ENCODE measurements around the gene SNIP1.
"Not testable (repeated sequence)": the region's sequence is repeated elsewhere in the genome, so short reads cannot be mapped to it uniquely, and the experiment has no call there.

Gene SNIP1

GRCh38 chr1:37559080-37559479, 5.0 kb upstream of the SNIP1 start:
- DNase-seq (ENCODE audit: low spot score): no peak

- no peak for DNase-seq (ENCODE audit: low spot score)
Observed at GRCh38 chr1:37558411-37558810, 4.3 kb upstream of the SNIP1 start.

DNA sequence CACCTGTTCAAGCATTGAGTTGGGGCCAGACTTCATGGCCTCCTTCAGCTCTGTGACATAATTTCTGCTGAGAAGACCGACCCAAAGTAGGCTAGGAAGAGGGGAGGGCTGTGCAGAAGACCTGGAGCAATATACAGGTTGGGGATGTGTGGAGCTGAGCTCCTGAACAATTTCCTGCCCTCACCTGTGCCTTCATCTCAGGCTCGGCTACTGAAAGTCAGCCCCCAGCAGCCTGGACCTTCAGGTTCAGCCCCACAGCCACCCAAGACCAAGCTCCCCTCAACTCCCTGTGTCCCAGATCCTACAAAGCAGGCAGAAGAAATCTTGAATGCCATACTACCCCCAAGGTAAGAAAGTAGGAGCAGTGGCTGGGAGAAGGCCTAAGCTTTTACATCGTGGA, 3.3 kb upstream of the SNIP1 start:
- DNase-seq (ENCODE audit: low spot score): no peak

- peak; percentile 94 for DNase-seq (ENCODE audit: low spot score)
Observed at GRCh38 chr1:37556712-37557196, 2.7 kb upstream of the SNIP1 start, which contains the start of gene DNALI1. Gene DNALI1 (plus strand): TSS chr1:37556940. CDS start chr1:37556995, 55 bp downstream.

DNA sequence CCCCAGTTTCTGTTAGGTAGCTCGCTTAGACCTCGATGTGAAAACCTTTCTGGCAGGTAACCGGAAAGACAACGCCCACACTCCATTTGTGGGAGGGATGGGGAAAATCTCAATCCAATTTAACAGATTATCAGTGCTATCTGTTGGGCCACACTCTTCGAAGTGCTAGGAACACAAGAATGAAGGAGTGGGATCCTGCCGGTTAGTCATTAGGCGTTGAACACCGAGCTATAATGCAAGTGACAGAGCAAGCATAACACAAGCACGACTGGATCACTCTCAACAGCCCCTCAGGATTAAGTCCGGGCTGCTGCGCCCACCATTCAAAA, 531 bp downstream of the SNIP1 start:
- no peak for DNase-seq (ENCODE audit: low spot score)

DNA sequence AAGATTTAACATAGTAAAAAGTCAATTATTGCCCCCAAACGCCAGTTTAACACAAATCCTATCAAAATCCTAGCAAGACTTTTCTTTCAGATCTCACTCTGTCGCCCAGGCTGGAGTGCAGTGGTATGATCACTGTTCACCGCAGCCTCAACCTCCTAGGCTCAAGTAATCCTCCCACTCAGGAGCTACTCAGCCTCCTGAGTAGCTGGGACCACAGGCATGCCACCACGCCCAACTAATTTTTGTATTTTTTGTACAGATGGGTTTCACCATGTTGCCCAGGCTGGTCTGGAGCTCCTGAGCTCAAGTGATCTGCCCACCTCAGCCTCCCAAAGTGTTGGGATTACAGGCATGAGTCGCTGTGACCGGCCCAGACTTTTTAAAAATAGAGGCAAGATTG, 4.8 kb downstream of the SNIP1 start:
- DNase-seq (ENCODE audit: low spot score): no peak

GRCh38 chr1:37545019-37545418, 9.1 kb downstream of the SNIP1 start:
- DNase-seq (ENCODE audit: low spot score): no peak

GRCh38 chr1:37544530-37544929, 9.6 kb downstream of the SNIP1 start:
- DNase-seq (ENCODE audit: low spot score): no peak

GRCh38 chr1:37540036-37540785, 13.9 kb downstream of the SNIP1 start:
- no peak for DNase-seq (ENCODE audit: low spot score)

DNA sequence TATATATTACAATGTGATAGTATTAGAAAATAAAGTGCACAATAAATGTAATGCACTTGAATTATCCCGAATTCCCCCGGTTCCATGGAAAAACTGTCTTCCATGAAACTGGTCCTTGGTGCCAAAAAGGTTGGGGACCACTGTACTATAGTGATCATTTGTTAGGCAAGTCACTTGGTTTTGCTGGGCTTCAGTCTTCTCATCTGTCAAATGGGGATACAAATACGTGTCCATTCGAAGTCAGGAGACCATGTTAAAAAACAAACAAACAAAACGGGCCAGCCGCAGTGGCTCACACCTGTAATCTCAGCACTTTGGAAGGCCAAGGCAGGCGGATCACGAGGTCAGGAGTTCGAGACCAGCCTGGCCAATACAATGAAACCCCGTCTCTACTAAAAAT, 14.9 kb downstream of the SNIP1 start:
- not testable (repeated sequence) for DNase-seq (ENCODE audit: low spot score)

DNA sequence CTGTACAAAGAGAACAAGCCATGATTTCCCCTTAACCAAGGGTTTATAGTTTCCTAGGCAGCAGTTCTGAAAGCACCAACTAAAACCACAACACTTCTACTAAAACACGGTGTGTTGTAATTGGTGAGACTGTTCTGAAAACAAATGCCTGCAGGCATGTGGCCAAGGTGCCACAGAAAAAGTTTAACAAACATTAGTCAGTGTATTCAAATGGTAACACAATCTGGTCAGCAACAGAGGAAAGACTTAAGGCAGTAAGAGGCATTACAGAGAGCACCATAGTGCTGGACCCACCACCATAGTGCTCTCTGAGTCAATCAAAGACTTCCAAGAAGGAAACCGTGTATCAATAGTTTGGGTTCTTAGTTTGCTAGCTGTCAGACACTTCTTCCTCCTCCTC, 16.7 kb downstream of the SNIP1 start:
- DNase-seq (ENCODE audit: low spot score): no peak

- no peak for DNase-seq (ENCODE audit: low spot score)
Observed at GRCh38 chr1:37533317-37534093, 20.6 kb downstream of the SNIP1 start.

DNA sequence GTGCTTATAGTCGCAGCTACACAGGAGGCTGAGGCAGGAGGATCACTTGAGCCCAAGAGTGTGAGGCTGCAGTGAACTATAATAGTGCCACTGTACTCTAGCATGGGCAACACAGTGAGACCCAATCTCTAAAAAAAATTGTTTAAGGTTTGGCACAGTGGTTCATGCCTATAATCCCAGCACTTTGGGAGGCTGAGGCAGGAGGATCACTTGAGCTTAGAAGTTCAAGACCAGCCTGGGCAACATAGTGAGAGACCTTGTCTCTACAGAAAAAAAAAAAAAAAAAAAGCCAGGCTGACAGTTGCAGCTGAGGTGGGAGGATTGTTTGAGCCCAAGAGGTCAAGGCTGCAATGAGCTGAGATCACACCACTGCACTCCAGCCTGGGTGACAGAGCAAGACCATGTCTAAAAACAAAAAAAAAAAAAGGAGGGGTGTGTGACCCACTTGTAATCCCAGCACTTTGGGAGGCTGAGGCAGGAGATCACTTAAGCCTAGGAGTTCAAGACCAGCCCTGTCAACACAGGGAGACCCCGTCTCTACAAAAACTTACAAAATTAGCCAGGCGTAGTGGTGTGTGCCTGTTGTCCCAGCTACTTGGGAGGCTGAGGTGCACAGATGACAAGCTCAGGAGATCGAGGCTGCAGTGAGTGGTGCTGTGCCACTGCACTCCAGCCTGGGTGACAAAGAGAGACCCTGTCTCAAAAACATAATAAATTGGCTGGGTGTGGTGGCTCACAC, 21.5 kb downstream of the SNIP1 start:
- not testable (repeated sequence) for DNase-seq (ENCODE audit: low spot score)

- DNase-seq (ENCODE audit: low spot score): not testable (repeated sequence)
Observed at GRCh38 chr1:37529888-37530287, 24.2 kb downstream of the SNIP1 start.

DNA sequence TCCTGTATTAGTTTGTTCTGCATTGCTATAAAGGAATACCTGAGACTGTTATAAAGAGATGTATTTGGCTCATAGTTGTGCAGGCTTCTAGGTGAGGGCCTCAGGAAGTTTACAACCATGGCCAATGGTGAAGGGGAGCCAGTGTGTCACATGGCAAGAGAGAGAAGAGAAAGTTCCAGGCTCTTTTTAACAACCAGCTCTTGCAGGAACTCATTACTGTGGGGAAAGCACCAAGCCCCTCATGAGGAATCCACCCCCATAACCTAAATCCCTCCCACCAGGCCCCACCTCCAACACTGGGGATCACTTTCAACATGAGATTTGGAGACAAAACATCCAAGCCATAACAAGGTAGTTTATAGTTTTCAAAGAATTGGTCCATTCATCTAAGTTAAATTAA, 34.5 kb downstream of the SNIP1 start:
- DNase-seq (ENCODE audit: low spot score): no peak

DNA sequence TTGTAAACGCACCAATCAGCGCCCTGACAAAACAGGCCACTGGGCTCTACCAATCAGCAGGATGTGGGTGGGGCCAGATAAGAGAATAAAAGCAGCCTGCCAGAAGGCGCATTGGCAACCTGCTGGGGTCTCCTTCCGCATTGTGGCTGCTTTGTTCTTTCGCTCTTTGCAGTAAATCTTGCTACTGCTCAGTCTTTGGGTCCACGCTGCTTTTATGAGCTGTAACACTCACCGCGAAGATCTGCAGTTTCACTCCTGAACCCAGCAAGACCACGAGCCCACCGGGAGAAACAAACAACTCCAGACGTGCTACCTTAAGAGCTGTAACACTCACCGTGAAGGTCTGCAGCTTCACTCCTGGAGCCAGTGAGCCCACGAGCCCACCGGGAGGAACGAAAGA, 35.2 kb downstream of the SNIP1 start:
- DNase-seq (ENCODE audit: low spot score): not testable (repeated sequence)

- not testable (repeated sequence) for DNase-seq (ENCODE audit: low spot score)
Observed at GRCh38 chr1:37518241-37518640, 35.9 kb downstream of the SNIP1 start.

- DNase-seq (ENCODE audit: low spot score): no peak
Observed at GRCh38 chr1:37517569-37517968, 36.5 kb downstream of the SNIP1 start.

DNA sequence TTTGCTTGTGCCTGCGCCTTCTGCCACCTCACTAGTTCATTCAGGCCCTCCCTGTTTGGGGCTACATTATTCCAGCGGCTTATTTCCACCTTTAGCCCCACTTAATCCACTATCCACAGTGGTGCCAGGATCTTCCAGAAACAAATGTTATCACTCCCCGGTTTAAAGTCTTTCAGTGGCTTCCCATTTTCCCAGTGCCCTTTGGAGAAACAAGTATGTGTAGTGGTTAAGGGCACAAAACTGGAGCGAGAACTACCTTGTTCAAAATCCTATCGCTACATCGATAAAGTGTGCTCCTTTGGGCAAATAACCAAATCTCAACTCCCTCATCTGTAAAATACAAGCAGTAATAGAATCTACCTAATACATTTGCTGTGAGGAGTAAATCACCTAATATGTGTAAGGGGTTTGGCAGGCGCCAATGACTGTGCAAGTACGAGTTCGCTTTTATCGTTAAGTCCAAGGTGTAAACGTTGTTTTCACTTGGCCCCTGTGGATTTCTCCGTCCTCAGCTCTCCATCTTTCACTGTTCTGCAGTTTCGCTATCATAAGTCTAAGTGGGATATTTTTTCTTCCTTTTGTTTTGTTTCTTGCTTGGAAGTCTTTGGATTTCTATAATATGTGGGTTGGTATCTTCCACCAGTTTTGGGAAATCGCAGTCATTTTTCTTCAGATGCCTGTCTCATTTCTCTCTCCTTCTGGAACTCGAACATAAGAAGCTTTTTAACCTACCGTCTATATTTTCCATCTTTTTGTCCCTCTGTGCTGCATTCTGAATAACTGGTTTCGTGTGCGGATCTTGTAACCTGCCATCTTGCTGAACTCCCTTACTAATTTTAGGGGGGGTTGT, 38.7 kb downstream of the SNIP1 start:
- DNase-seq (ENCODE audit: low spot score): no peak

DNA sequence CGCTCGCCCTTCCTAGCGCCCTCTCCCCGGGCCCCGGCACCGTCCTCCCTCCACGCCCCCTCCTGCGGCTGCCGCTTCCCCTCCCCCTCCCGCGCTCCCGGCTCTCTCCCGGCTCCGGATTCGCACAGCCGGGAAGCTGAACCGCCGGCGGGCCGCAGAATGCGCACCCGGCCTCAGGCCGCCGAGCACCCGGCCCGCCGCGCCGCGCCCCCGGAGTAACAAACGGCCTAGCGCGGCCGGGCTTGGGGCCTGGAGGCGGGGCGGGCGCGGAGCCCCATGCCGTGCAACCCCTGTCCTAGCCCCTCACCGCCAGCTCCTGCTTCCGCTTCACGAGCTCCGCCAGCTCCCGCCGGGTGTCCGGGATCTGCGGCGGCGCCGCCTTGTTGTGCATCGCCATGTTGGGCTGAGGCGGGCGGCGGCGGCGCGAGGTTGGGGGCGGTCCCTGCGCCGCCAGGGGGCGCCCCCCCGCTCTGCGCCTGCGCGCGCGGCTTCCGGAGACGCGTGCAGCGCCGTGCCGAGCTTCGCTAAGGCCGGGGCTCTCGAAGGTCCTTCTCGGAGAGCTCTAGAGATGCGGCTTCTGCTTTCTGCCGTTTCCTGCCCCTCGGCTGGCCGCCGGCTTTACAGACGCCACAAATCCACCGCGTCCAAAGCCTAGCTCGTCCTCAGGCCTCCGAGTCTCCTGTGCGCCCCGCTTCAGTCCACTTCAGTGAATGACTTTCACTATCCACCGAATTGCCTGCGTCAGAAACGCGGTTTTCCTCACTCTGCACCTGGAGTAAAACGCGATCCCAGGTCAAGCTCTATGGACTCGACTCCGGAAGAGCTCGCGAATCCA, 39.5 kb downstream of the SNIP1 start, which contains the start of gene MEAF6:
Gene MEAF6, minus strand, starts transcription at position 417 of the 835 bp plus-strand sequence. Its CDS starts 20 bp downstream, at position 397.
- peak; percentile 99 for DNase-seq (ENCODE audit: low spot score)
